Stimulated activated CD8-positive, alpha-beta memory T cell treated with anti-CD3 and anti-CD28 coated beads, Interleukin-7, amount 100 ng/mL, for 1 hour (primary cell): ENCODE measurements around the gene SMU1.
"Not testable (repeated sequence)": the region's sequence is repeated elsewhere in the genome, so short reads cannot be mapped to it uniquely, and the experiment has no call there.

ENCODE experiments used
- DNase-seq, 2 donors: peaks; one replicate each; pipeline ENCODE4 v3.0.0-alpha.2; 2020; ENCODE audit warnings: low read depth in 2 of 2

SMU1 gene

GRCh38 chr9:33105959-33106358 lies 29.5 kb upstream of the SMU1 start:
- no peak for DNase-seq

GRCh38 chr9:33105504-33105903 lies 29.0 kb upstream of the SMU1 start:
- DNase-seq = no peak

DNA sequence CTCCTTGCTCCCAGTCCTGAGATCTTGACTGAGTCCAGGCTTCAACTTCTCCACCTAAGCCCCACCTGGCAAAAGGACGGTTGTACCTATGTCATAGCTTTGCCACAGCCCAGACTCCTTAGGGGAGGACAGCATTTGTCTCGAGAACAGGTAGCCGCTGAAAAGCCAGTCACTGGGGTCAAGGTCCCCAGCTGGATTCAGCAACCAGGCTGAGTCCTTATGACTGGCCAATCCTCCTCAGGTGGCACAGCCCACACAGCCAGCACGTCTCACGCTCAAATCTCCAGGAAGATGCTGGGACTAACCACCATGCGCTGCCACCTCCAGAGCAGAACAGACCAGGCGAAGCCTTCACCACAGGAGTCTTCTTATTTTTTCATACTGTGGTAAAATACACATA lies 27.9 kb upstream of the SMU1 start:
- DNase-seq = no peak

DNA sequence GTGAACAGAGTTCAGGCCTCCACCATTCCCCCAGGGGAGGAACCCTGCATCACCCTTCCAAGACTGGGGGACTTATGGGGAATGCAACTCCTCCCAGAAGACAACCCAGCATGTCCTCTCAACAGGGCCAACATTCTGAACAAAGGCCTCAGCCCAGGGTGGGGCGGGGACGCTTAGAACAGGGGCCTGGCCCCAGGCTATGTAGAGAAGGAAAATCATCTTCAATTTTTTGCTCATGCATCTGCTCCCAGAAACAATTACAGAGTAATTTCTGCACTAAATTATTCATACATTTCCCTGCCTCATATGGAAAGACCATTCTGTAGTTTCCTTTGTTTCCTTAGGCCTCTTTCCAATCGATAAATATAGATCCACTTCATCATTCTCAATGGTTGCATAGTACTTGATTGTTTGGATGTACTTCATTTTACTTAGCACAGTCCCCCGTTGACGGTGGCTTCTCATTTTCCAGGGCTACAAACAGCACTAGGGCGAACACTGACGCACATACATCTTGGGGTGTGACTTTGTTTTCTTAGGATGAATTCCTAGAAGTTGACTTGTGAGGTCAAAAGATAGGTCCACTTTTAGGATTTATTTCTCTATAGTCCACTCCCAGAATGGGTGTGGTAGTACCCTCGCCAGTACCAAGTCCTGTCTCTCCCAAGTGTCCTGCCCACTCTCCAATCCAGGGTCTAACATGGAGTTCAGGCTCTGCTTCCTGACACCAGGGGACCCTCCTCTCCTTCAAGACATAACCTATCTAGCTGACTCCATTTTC lies 27.2 kb upstream of the SMU1 start:
- no peak for DNase-seq

- no peak for DNase-seq
Observed at GRCh38 chr9:33102551-33103210, 26.2 kb upstream of the SMU1 start.

DNA sequence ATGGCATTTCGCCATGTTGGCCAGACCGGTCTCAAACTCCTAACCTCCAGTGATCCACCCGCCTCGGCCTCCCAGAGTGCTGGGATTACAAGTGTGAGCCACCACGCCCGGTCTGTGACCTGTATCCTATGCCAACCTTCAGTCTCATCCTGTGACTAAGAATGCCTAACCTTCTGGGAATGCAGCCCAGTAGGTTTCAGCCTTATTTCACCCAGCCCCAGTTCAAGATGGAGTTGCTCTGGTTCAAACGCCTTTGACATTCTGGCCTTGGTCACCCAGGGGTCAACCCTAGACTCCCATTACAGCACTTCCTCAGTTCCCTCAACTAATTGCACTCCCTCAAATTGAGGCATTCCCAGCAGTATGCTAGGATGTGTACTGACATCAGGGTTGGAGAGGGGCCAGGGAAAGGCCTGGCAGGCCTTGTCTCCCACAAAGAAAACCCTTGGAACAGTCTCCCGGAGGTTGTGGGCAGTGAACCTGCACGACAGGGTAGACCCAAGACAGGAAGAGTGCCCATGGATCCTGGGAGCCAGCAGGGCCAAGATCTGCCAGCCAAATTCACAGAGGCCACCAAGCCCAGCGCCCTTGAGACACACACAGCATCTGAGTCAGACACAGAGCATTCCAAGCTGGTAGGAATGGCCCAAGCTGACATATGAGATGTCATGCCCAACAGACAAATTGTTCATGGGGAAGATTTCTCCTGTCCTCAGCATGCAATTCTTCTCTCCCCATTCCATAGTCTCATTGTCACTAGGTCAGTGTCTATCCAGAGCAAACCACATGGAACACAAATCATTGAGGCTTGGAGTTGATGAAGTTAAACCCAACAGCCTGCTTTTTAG lies 24.9 kb upstream of the SMU1 start:
- no peak for DNase-seq

GRCh38 chr9:33099754-33100153 lies 23.3 kb upstream of the SMU1 start:
- DNase-seq = no peak

GRCh38 chr9:33097192-33097591 lies 20.7 kb upstream of the SMU1 start:
- no peak for DNase-seq

GRCh38 chr9:33092634-33093033 lies 16.2 kb upstream of the SMU1 start:
- no peak for DNase-seq

DNA sequence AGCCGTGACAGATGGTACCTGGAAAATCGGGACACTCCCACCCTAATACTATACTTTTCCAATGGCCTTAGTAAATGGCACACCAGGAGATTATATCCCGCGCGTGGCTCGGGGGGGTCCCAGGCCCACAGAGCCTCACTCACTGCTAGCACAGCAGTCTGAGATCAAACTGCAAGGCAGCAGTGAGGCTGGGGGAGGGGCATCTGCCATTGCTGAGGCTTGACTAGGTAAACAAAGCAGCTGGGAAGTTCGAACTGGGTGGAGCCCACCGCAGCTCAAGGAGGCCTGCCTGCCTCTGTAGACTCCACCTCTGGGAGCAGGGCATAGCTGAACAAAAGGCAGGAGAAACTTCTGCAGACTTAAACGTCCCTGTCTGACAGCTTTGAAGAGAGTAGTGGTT lies 9.2 kb upstream of the SMU1 start:
- DNase-seq = not testable (repeated sequence)

- DNase-seq = no peak
Observed at GRCh38 chr9:33082538-33083326, 6.3 kb upstream of the SMU1 start.

DNA sequence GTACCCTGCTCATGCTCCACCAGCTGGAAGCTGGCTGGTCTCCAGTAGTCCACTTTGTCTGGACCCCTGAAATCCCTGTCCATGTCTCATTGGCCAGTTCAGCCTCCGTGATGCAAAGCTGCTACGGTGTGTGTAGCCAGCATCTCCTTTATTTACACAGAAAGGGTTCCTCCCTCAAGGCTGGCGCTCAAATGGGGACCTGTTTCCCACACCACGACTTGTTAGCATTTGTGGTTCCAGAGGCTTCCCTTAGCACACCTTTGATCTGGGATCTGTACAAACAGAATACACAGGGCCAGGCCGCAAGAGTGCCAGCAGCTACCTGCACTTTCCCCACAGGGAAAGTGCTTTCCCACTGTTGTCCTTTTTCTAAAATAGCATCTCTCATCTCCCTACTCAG lies 5.7 kb upstream of the SMU1 start:
- DNase-seq = no peak

GRCh38 chr9:33081128-33081851 lies 4.8 kb upstream of the SMU1 start:
- DNase-seq = peak in 1 of 2 donors; percentile 32

DNA sequence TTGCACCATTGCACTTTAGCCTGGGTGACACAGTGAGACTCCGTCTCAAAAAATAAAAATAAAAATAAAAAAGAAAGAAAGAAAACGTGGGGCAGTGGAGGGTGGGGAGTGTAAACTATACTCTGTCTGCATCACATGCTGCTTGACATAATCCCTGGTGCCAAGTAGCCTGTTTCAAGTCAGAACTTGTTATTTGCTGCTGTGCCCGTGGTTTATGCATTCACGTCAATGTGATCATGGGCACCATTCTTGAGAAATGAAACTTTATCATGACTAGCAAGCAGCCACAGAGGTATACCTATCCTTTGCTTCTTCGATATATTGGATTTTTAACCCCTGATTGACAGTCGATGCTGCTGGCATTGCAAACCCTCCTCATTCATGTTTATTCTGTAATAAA lies 4.1 kb upstream of the SMU1 start:
- no peak for DNase-seq

GRCh38 chr9:33068991-33069390 lies 7.5 kb downstream of the SMU1 start:
- no peak for DNase-seq

DNA sequence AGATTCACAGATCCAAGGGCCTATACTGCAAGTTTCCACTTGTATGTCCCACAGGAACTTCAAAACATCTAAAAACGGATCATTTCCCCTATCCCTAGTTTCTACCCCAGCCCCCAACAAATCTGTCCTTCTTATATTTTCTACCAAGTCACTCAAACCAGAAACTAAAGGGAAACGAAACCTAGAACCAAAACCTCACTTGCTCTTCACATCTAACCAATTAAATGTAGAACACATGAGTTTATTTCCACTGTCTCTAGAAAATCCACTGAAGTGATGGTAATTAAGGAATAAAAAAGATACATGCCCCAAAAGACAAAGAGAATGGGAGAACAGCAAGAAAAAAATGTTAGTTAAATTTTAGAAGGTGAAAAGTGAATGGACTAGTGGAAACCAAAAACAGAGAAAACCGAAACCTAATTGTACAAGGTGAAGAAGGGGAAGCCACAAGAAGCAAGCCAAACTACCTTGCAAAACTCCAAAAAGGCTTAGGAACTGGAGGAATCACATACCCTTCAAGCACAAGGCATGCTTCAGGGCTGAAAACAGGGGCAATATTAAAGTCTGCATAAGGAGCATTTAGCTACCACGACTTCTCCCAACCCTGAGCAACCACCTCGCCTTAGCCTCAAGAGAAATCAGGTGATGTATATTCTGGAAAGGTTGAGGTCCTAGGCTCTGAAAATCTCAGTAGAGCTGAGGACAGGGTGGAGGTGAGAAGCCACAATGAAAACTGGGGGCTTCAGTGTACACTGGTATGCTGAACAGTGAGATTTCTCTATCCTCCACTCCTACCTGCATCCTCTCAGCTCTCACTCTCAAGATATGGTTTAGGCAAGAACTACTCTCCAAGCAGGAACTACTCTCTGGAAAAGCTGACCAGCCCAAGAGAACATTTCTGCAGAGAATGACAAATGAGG lies 11.1 kb downstream of the SMU1 start:
- no peak for DNase-seq

DNA sequence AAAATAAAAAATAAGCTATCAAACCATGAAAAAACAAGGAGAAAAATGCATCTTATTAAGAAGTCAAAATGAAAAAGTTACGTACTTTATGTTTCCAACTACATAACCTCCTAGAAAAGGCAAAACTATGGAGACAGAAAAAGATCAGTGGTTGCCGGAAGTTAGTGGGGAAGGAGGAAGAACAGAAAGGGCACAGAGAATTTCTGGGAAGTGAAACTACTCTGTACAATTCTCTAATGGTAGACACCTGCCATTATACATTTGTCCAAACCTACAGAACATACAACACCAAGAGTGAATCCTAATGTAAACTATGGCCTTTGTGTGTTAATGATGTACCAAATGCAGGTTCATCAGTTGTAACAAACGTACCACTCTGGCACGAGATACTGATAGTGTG lies 25.3 kb downstream of the SMU1 start:
- DNase-seq = no peak

GRCh38 chr9:33049680-33050361 lies 26.7 kb downstream of the SMU1 start:
- DNase-seq = no peak

DNA sequence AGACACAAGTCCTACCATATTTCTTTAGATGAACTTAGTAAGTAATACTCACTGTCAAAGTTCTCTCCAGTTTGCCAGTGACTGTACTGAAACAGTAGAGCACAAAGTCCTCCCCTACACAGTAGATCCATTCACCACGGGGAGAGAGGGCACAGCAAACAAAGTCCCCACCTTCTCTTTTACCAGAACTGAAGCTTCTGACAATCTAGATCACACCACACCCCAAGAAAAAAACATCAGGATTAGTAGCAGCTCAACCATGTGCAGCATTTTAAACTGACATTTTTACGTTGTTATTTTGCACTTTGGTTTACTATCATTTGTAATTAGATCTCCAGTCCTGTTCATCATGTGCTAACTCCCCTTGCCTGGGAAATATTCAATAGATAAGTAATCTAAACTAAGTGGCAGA lies 28.4 kb downstream of the SMU1 start:
- no peak for DNase-seq
